Heart right ventricle (tissue), 16 donors: ENCODE results near the gene TLE1. TPM values are rescaled to one million over a fixed set of nuclear protein-coding genes. Genes with fewer than 3 reads are reported as not detected.

Experiments
- ATAC-seq, 8 donors: fragments of 200-7000 bp; cut with Tn5 transposase; one replicate each; pipeline ENCODE4 v1.9.1; 2020; ENCODE audit warnings: mild to moderate bottlenecking in 8 of 8, moderate library complexity in 8 of 8, moderate number of reproducible peaks in 1 of 8
- DNase-seq, 2 donors: peaks; one replicate each; pipeline ENCODE4 v3.0.0-alpha.2; 2020
- H3K27ac ChIP-seq, 10 donors: fragments of 200-600 bp; sonication (generic) in 2 of 10; one replicate each; pipeline versions ENCODE4 v1.5.0 to v1.8.0; 2020 to 2022; ENCODE audit warnings: mild to moderate bottlenecking in 3 of 10
- H3K27me3 ChIP-seq, 7 donors: fragments of 200-600 bp; one replicate each; pipeline ENCODE4 v1.8.0; 2021 to 2022; ENCODE audit warnings: mild to moderate bottlenecking in 2 of 7
- H3K36me3 ChIP-seq, 9 donors: fragments of 200-600 bp; sonication (generic) in 1 of 9; one replicate each; pipeline versions ENCODE4 v1.5.0 to v1.8.0; 2020 to 2022; ENCODE audit warnings: mild to moderate bottlenecking in 2 of 9
- H3K4me1 ChIP-seq, 9 donors: fragments of 200-600 bp; sonication (generic) in 1 of 9; one replicate each; pipeline versions ENCODE4 v1.5.0 to v1.8.0; 2020 to 2022; ENCODE audit warnings: mild to moderate bottlenecking in 4 of 9
- H3K4me3 ChIP-seq, 10 donors: fragments of 200-600 bp; sonication (generic) in 2 of 10; one replicate each; pipeline versions ENCODE4 v1.5.0 to v1.8.0; 2020 to 2022; ENCODE audit warnings: mild to moderate bottlenecking in 7 of 10, moderate library complexity in 2 of 10
- H3K9me3 ChIP-seq, 11 donors: fragments of 200-600 bp in 10 of 11; sonication (generic) in 2 of 11; one replicate each; pipeline versions ENCODE4 v1.5.0 to v1.8.0; 2013 to 2022; ENCODE audit warnings: mild to moderate bottlenecking in 2 of 11, control low read depth in 1 of 11, moderate library complexity in 1 of 11
- CTCF ChIP-seq, 9 donors: fragments of 200-600 bp; sonication (generic) in 2 of 9; IDR thresholded peaks; one replicate each; pipeline versions ENCODE4 v1.5.0 to v1.8.0; 2021 to 2022; ENCODE audit warnings: antibody characterized with exemption in 9 of 9, mild to moderate bottlenecking in 5 of 9, moderate library complexity in 1 of 9
- WGBS, 2 donors: extraction: QIAGEN DNeasy Blood & Tissue Kit; methylation state at CpG; one replicate each; pipeline ENCODE4 v1.1.7; 2013; ENCODE audit warnings: inconsistent platforms in 1 of 2; 5-methylcytosine and 5-hydroxymethylcytosine counted together
- intact Hi-C, 10 donors: fragments of 100-400 bp; cut with DNase I; formaldehyde crosslinking; loops; one replicate each; pipeline versions ENCODE4 v1.11.1 to v1.14.2; 2022
- polyA plus RNA-seq, 2 donors: library from polyadenylated mRNA; stranded (reverse); fragments of 200-250 nt; gene quantifications; one replicate each; pipeline ENCODE4 v1.2.3, GENCODE V29; 2013
- total RNA-seq, 10 donors: library from RNA; stranded (reverse); fragmentation: NEBNext Ultra II Directional in 3 of 10; extraction: Animal tissue kit (Norgen Biotek cat#: 25700) in 3 of 10; gene quantifications; one replicate each; pipeline versions ENCODE4 v1.2.1 to v1.2.4, GENCODE V29; 2021 to 2023
- donor health status: Arrhythmogenic right ventricular cardiomyopathy.
- donor health status: ischemic (EF 13 %, LVEDD 7.1; RV severe dilation, severe dysfunction).
- donor health status: healthy with polysubstance abuse.
- donor health status: DM: no; HTN: yes; CAD: no.
- donor health status: DM: no; HTN: no; CAD: no.
- donor health status: ischemic (EF 25% LVEDD 6.9; RV normal size, moderate dysfunction).
- donor health status: ischemic (EF 25% LVEDD 5.7; RV mildly dilated, moderate dysfunction).
- donor health status: healthy.
- donor health status: DM: yes; HTN: yes; CAD: no.
- donor health status: Ischemic cardiomyopathy.
- donor health status: ischemic (EF 35%, LVEDD 5.7; RV mildly dilated, moderate dysfunction).
- donor health status: nonischemic (EF 11% LVEDD 7.7; RV severe dilation, severe dysfunction).
- donor health status: DM: yes; HTN: yes; CAD: no.
- donor health status: PGD.
- donor health status: ischemic (EF 29% LVEDD 5.4; RV normal size, mild dysfunction).
- donor health status: nonischemic (EF 23%, LVEDD 6.1; RV moderate dilation, normal function).

The TLE1 gene
- total and polyA plus RNA-seq, 12 donors = 7.9 to 15.2 (median 11.0) TPM

GRCh38 chr9:81682177-81682576 is 7.2 kb downstream of the TLE1 start:
- Histone ChIP-seq H3K27ac (no peak overlapping the region), H3K4me1 (peaks cover 0 to 61% (median 32%) of the 10 kb centered on the region in 9 donors), H3K4me3 (peak overlapping the region in 1 of 10 donors; percentile 13), H3K27me3 (peaks cover 0 to 3% (median 0%) of the 10 kb centered on the region in 7 donors), H3K36me3 (peaks cover 0 to 53% (median 0%) of the 10 kb centered on the region in 9 donors), H3K9me3 (no peaks in the 10 kb centered on the region)
- no peak for TF ChIP-seq CTCF (IDR thresholded peaks at IDR 0.05)
- ATAC-seq (no peak), DNase-seq (no peak)
- WGBS, 2 donors = 87 to 88% methylated on average over 4 of the region's 4 CpGs
- intact Hi-C loops = loop anchor here in 8 of 10 donors (10.0 kb wide), 7 partner anchors 67 to 813 kb away; no protein-coding TSS in a partner anchor

GRCh38 chr9:81680506-81680905 is 8.8 kb downstream of the TLE1 start:
- ATAC-seq (no peak), DNase-seq (no peak)
- Histone ChIP-seq H3K4me1 (peaks cover 4 to 60% (median 31%) of the 10 kb centered on the region in 9 donors), H3K9me3 (no peaks in the 10 kb centered on the region), H3K27me3 (no peaks in the 10 kb centered on the region), H3K4me3 (no peak overlapping the region), H3K27ac (no peak overlapping the region), H3K36me3 (peaks cover 0 to 53% (median 0%) of the 10 kb centered on the region in 9 donors)
- no peak for TF ChIP-seq CTCF (IDR thresholded peaks at IDR 0.05)
- WGBS, 2 donors = 47 to 57% methylated on average over 1 of the region's 1 CpG
- intact Hi-C loops = loop anchor here in 8 of 10 donors (10.0 kb wide), 7 partner anchors 66 to 814 kb away; no protein-coding TSS in a partner anchor

- Histone ChIP-seq H3K36me3 (peaks cover 0 to 48% (median 0%) of the 10 kb centered on the region in 9 donors), H3K4me1 (peaks cover 4 to 58% (median 28%) of the 10 kb centered on the region in 9 donors), H3K27me3 (no peaks in the 10 kb centered on the region), H3K4me3 (no peak overlapping the region), H3K27ac (no peak overlapping the region), H3K9me3 (no peaks in the 10 kb centered on the region)
- DNase-seq = no peak
- WGBS, 2 donors = 72 to 76% methylated on average over 9 of the region's 9 CpGs
- no peak for TF ChIP-seq CTCF (IDR thresholded peaks at IDR 0.05)
- no peak for ATAC-seq
- intact Hi-C loops = loop anchor here in 8 of 10 donors (10.0 kb wide), 7 partner anchors 65 to 815 kb away; no protein-coding TSS in a partner anchor
These were observed 9.3 kb downstream of the TLE1 start for GRCh38 chr9:81680006-81680405.

GRCh38 chr9:81678088-81678487 is 11.3 kb downstream of the TLE1 start:
- WGBS, 2 donors = 96% methylated on average over 1 of the region's 1 CpG
- intact Hi-C loops = no loop called here
- no peak for DNase-seq
- peaks cover 0 to 31% (median 0%) of the 10 kb centered on the region in 9 donors for H3K36me3 ChIP-seq
- H3K27me3 ChIP-seq = no peaks in the 10 kb centered on the region
- H3K4me3 ChIP-seq = no peak overlapping the region
- H3K4me1 ChIP-seq = peaks cover 4 to 46% (median 24%) of the 10 kb centered on the region in 9 donors
- ATAC-seq = no peak
- TF ChIP-seq CTCF (IDR thresholded peaks at IDR 0.05) = no peak
- no peak overlapping the region for H3K27ac ChIP-seq
- no peaks in the 10 kb centered on the region for H3K9me3 ChIP-seq
